Ascending aorta (tissue), 2 donors: Measurements from ENCODE around the gene PBX3. TPM values are rescaled to one million over a fixed set of nuclear protein-coding genes. Genes with fewer than 3 reads are reported as not detected.

ENCODE experiments used
- DNase-seq, 2 donors: peaks; one replicate each; pipeline ENCODE4 v3.0.0-alpha.2; 2019; ENCODE audit warnings: low spot score in 2 of 2
- H3K27ac ChIP-seq, 2 donors: fragments of 200-600 bp; sonication (generic); one replicate each; pipeline ENCODE4 v1.5.1; 2016 to 2017; ENCODE audit warnings: mild to moderate bottlenecking in 1 of 2
- H3K27me3 ChIP-seq: fragments of 200-600 bp; sonication (generic); one replicate; pipeline ENCODE4 v1.5.1; 2017
- H3K36me3 ChIP-seq, 2 donors: fragments of 200-600 bp; sonication (generic); one replicate each; pipeline ENCODE4 v1.5.1; 2016
- H3K4me1 ChIP-seq, 2 donors: fragments of 200-600 bp; sonication (generic); one replicate each; pipeline ENCODE4 v1.5.1; 2016 to 2017; ENCODE audit warnings: mild to moderate bottlenecking in 1 of 2
- H3K4me3 ChIP-seq, 2 donors: fragments of 200-600 bp; sonication (generic); one replicate each; pipeline ENCODE4 v1.5.1; 2016 to 2017; ENCODE audit warnings: mild to moderate bottlenecking in 1 of 2
- H3K9me3 ChIP-seq, 2 donors: fragments of 200-600 bp; sonication (generic); one replicate each; pipeline ENCODE4 v1.5.1; 2016
- intact Hi-C: fragments of 100-400 bp; cut with DNase I; formaldehyde crosslinking; loops from one replicate; pipeline ENCODE4 v1.15.1; 2023
- total RNA-seq: library from RNA; depleted of rRNA; stranded (reverse); fragments of >200 nt; gene quantifications from one replicate; pipeline ENCODE4 v1.1.0, GENCODE V29; 2016
- TF ChIP-seq, protein P1 (sequence below), 3 experiments: fragments of 200-600 bp in 2 of 3; fragments of 450-650 bp in 1 of 3; sonication (generic) in 2 of 3; IDR thresholded peaks; one replicate each; pipeline ENCODE4 v1.5.1; 2016 to 2019; ENCODE audit warnings: antibody characterized with exemption in 3 of 3, mild to moderate bottlenecking in 1 of 3, moderate library complexity in 1 of 3

PBX3 gene
- total RNA-seq, 1 donor from 2014 or later = 24.3 TPM

DNA sequence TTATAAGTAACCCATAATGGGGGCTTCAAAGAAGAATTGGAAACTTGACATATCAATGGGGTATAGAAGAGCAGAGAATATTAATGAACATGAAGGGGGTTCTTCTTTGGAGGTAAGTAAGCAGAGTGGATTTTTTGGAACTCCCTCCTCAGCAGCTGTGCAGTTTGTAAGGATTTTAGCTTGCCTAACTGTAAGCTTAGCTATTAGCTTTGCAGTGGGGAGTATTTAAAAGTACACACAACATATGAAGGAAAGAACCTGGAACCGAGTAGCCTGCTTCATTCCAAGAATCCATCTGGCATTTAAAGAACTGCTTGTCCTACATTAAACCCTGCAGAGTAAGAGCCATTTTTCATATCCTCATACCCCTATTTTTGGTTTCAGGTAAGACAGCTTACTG is 2.2 kb upstream of the PBX3 start:
- H3K27ac ChIP-seq = no peak overlapping the region
- intact Hi-C loops = loop anchor here (5.0 to 10.0 kb wide), 3 partner anchors 800 to 973 kb away; partner anchors contain the start of genes GOLGA1 and NR6A1
- no peak for DNase-seq
- no peaks in the 10 kb centered on the region for H3K9me3 ChIP-seq
- H3K4me3 ChIP-seq = no peak overlapping the region
- H3K27me3 ChIP-seq = no peaks in the 10 kb centered on the region
- H3K4me1 ChIP-seq = no peaks in the 10 kb centered on the region
- H3K36me3 ChIP-seq = no peaks in the 10 kb centered on the region
- TF ChIP-seq, protein P1, sequence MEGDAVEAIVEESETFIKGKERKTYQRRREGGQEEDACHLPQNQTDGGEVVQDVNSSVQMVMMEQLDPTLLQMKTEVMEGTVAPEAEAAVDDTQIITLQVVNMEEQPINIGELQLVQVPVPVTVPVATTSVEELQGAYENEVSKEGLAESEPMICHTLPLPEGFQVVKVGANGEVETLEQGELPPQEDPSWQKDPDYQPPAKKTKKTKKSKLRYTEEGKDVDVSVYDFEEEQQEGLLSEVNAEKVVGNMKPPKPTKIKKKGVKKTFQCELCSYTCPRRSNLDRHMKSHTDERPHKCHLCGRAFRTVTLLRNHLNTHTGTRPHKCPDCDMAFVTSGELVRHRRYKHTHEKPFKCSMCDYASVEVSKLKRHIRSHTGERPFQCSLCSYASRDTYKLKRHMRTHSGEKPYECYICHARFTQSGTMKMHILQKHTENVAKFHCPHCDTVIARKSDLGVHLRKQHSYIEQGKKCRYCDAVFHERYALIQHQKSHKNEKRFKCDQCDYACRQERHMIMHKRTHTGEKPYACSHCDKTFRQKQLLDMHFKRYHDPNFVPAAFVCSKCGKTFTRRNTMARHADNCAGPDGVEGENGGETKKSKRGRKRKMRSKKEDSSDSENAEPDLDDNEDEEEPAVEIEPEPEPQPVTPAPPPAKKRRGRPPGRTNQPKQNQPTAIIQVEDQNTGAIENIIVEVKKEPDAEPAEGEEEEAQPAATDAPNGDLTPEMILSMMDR (IDR thresholded peaks at IDR 0.05) = no peak

- H3K27ac ChIP-seq = peak overlapping the region; percentile 79 to 93
- DNase-seq = no peak
- H3K4me3 ChIP-seq = peak overlapping the region; percentile 65 to 88
- H3K27me3 ChIP-seq = no peaks in the 10 kb centered on the region
- no peaks in the 10 kb centered on the region for H3K36me3 ChIP-seq
- intact Hi-C loops = loop anchor here (1.0 to 10.0 kb wide), 4 partner anchors 38 to 973 kb away; partner anchors contain the start of genes GOLGA1, MAPKAP1 and NR6A1
- TF ChIP-seq, protein P1 (IDR thresholded peaks at IDR 0.05) = no peak
- H3K4me1 ChIP-seq = no peaks in the 10 kb centered on the region
- H3K9me3 ChIP-seq = no peaks in the 10 kb centered on the region
These were observed 1.5 kb upstream of the PBX3 start for GRCh38 chr9:125745682-125746016.

GRCh38 chr9:125746017-125746773 is 978 bp upstream of the PBX3 start:
- Histone ChIP-seq H3K4me1 (no peaks in the 10 kb centered on the region), H3K36me3 (no peaks in the 10 kb centered on the region), H3K4me3 (peak overlapping the region; percentile 65 to 88), H3K27ac (peak overlapping the region; percentile 79 to 93), H3K9me3 (no peaks in the 10 kb centered on the region), H3K27me3 (no peaks in the 10 kb centered on the region)
- DNase-seq = peak; percentile 82 to 97
- intact Hi-C loops = loop anchor here (1.0 to 10.0 kb wide), 4 partner anchors 39 to 974 kb away; partner anchors contain the start of genes GOLGA1, MAPKAP1 and NR6A1
- TF ChIP-seq, protein P1 (IDR thresholded peaks at IDR 0.05) = no peak

- H3K27me3 ChIP-seq = no peaks in the 10 kb centered on the region
- intact Hi-C loops = loop anchor here (1.0 to 10.0 kb wide), 4 partner anchors 39 to 974 kb away; partner anchors contain the start of genes GOLGA1, MAPKAP1 and NR6A1
These were observed 460 bp upstream of the PBX3 start for GRCh38 chr9:125746774-125747052.

GRCh38 chr9:125747765-125748445 is 732 bp downstream of the PBX3 start:
- Histone ChIP-seq H3K4me1 (no peaks in the 10 kb centered on the region), H3K27me3 (no peaks in the 10 kb centered on the region), H3K4me3 (peak overlapping the region; percentile 70 to 88), H3K36me3 (no peaks in the 10 kb centered on the region), H3K27ac (peak overlapping the region; percentile 71 to 93), H3K9me3 (no peaks in the 10 kb centered on the region)
- intact Hi-C loops = loop anchor here (5.0 to 10.0 kb wide), 3 partner anchors 803 to 976 kb away; partner anchors contain the start of genes GOLGA1 and NR6A1
- TF ChIP-seq, protein P1 (IDR thresholded peaks at IDR 0.05) = no peak
- peak in 1 of 2 donors; percentile 72 for DNase-seq

More at GRCh38 chr9:125746774-125747052, 460 bp upstream of the PBX3 start:
- TF ChIP-seq, protein P1 (IDR thresholded peaks at IDR 0.05) = no peak
- H3K36me3 ChIP-seq = no peaks in the 10 kb centered on the region
- peak overlapping the region; percentile 65 to 88 for H3K4me3 ChIP-seq
- H3K4me1 ChIP-seq = no peaks in the 10 kb centered on the region
- peak overlapping the region; percentile 79 to 93 for H3K27ac ChIP-seq
- DNase-seq = no peak
- no peaks in the 10 kb centered on the region for H3K9me3 ChIP-seq
